GM12878 (cell line): ENCODE data around the gene VARS1. TPM values are rescaled to one million over a fixed set of nuclear protein-coding genes. Genes with fewer than 3 reads are reported as not detected.

Experiments used
- ATAC-seq: fragments of 200-7000 bp; cut with Tn5 transposase; 3 replicates; pipeline ENCODE4 v1.9.1; 2020; ENCODE audit warnings: mild to moderate bottlenecking, moderate library complexity
- BruUV-seq: library from RNA; stranded (reverse); fragments of 400-500 nt; replicated peaks from 2 replicates; lab custom pipeline; 2021; lab: Mats Ljungman, UMichigan
- CTCF ChIA-PET: fragments of 300-600 bp; sonication (Branson Sonifier 250); formaldehyde crosslinking; extraction: SDS; loops from one replicate; lab custom pipeline; 2021; ENCODE audit warnings: inconsistent platforms; lab: Yijun Ruan, JAX
- POLR2A ChIA-PET: fragments of 350-600 bp; formaldehyde crosslinking; extraction: SDS; loops from one replicate; lab custom pipeline; 2021; ENCODE audit warnings: inconsistent platforms; lab: Charles Lee
- RAD21 ChIA-PET: fragments of 300-600 bp; sonication (Branson Sonifier 250); formaldehyde crosslinking; loops from one replicate; lab custom pipeline; 2023; ENCODE audit warnings: antibody characterized with exemption; ENCODE audit not compliant: unreplicated experiment; lab: Charles Lee
- SMC1A ChIA-PET: fragments of 300-600 bp; sonication (Branson Sonifier 250); formaldehyde crosslinking; loops from one replicate; lab custom pipeline; 2023; ENCODE audit not compliant: unreplicated experiment, uncharacterized antibody; lab: Charles Lee
- DNase-seq: peaks from one replicate; pipeline ENCODE4 v3.0.0-alpha.2; 2011; ENCODE audit warnings: low read depth, low spot score
- FAIRE-seq: peaks from 3 replicates; lab custom pipeline; 2011; peaks lifted over from hg19 to GRCh38; lab: Jason Lieb, UNC
- H2AFZ ChIP-seq: 2 replicates; pipeline ENCODE4 v1.6.0; 2011; ENCODE audit warnings: low read depth, low read length, control low read depth; ENCODE audit not compliant: control insufficient read depth
- H3K27ac ChIP-seq: 2 replicates; pipeline ENCODE4 v1.5.1; 2011; ENCODE audit warnings: control low read depth; ENCODE audit not compliant: control insufficient read depth, insufficient read depth
- H3K27me3 ChIP-seq, 2 experiments: replicated peaks in 1 of 2; 2 replicates each; pipeline versions ENCODE4 v1.6.0 to v1.6.1; 2011; ENCODE audit warnings: low read length in 1 of 2; ENCODE audit not compliant: control insufficient read depth in 2 of 2, insufficient read depth in 2 of 2
- H3K36me3 ChIP-seq, 2 experiments: 2 replicates each; pipeline ENCODE4 v1.5.1; 2011; ENCODE audit warnings: low read length in 1 of 2; ENCODE audit not compliant: control insufficient read depth in 2 of 2, insufficient read depth in 2 of 2
- H3K4me1 ChIP-seq: 2 replicates; pipeline ENCODE4 v1.6.1; 2011; ENCODE audit warnings: mild to moderate bottlenecking, low read length, moderate library complexity, mixed read lengths; ENCODE audit not compliant: control insufficient read depth, insufficient read depth
- H3K4me2 ChIP-seq: 2 replicates; pipeline ENCODE4 v1.6.0; 2011; ENCODE audit warnings: control low read depth; ENCODE audit not compliant: control insufficient read depth, insufficient read depth
- H3K4me3 ChIP-seq: fragments of 200-600 bp; sonication (generic); 2 replicates; pipeline ENCODE4 v1.5.1; 2016
- H3K79me2 ChIP-seq: 2 replicates; pipeline ENCODE4 v1.6.0; 2011; ENCODE audit warnings: low read length; ENCODE audit not compliant: control insufficient read depth, insufficient read depth
- H3K9ac ChIP-seq: 2 replicates; pipeline ENCODE4 v1.8.0; 2011; ENCODE audit warnings: low read length, control low read depth, mixed read lengths; ENCODE audit not compliant: control insufficient read depth, insufficient read depth
- H3K9me3 ChIP-seq: replicated peaks from 3 replicates; pipeline ENCODE4 v1.5.1; 2011; ENCODE audit warnings: mild to moderate bottlenecking, low read length; ENCODE audit not compliant: control insufficient read depth, insufficient read depth
- H4K20me1 ChIP-seq: 2 replicates; pipeline ENCODE4 v1.6.0; 2011; ENCODE audit not compliant: control insufficient read depth, insufficient read depth
- CTCF ChIP-seq, 3 experiments: IDR thresholded peaks in 2 of 3; conservative IDR thresholded peaks in 1 of 3; 2 replicates each; pipeline ENCODE4 v1.5.1; 2011; ENCODE audit warnings: low read depth in 3 of 3, low read length in 3 of 3, mild to moderate bottlenecking in 3 of 3, control low read depth in 2 of 3, moderate library complexity in 2 of 3, inconsistent platforms in 1 of 3, mixed read lengths in 1 of 3; ENCODE audit not compliant: control insufficient read depth in 2 of 3, insufficient read depth in 1 of 3; ENCODE audit errors: extremely low read depth in 1 of 3
- EED ChIP-seq: sonication (generic); IDR thresholded peaks from 2 replicates; pipeline ENCODE4 v1.6.1; 2016; ENCODE audit warnings: antibody characterized with exemption, low read depth
- EGR1 ChIP-seq, 2 experiments: IDR thresholded peaks; 1 replicate in 1 of 2; 2 replicates in 1 of 2; pipeline ENCODE4 v1.6.1; 2011 to 2012; ENCODE audit warnings: low read depth in 2 of 2, low read length in 2 of 2, borderline replicate concordance in 1 of 2, mild to moderate bottlenecking in 1 of 2, moderate library complexity in 1 of 2
- LARP7 ChIP-seq: fragments of 450-650 bp; IDR thresholded peaks from 2 replicates; pipeline ENCODE4 v1.6.1; 2017; ENCODE audit warnings: mild to moderate bottlenecking
- MAX ChIP-seq: IDR thresholded peaks from 2 replicates; pipeline ENCODE4 v1.6.1; 2012; ENCODE audit warnings: low read depth, low read length, improper control_type of control experiment
- NR2C1 ChIP-seq: fragments of 450-650 bp; IDR thresholded peaks from 2 replicates; pipeline ENCODE4 v1.6.1; 2017; ENCODE audit warnings: antibody characterized with exemption, mild to moderate bottlenecking, moderate library complexity
- NRF1 ChIP-seq: conservative IDR thresholded peaks from 2 replicates; pipeline ENCODE4 v1.6.1; 2011; ENCODE audit warnings: mild to moderate bottlenecking, low read depth, low read length, improper control_type of control experiment
- POLR2AphosphoS2 ChIP-seq: IDR thresholded peaks from 2 replicates; pipeline ENCODE4 v1.6.1; 2011; ENCODE audit warnings: low read depth, mild to moderate bottlenecking, low read length, improper control_type of control experiment, moderate library complexity
- RB1 ChIP-seq: fragments of 450-650 bp; formaldehyde crosslinking; IDR thresholded peaks from 2 replicates; pipeline ENCODE4 v1.6.1; 2017; ENCODE audit warnings: mild to moderate bottlenecking, borderline replicate concordance
- RBBP5 ChIP-seq: fragments of 200-600 bp; sonication (generic); conservative IDR thresholded peaks from 2 replicates; pipeline ENCODE4 v1.6.1; 2016
- RELB ChIP-seq: fragments of 450-650 bp; IDR thresholded peaks from 2 replicates; pipeline ENCODE4 v1.6.1; 2017; ENCODE audit warnings: low read depth, mild to moderate bottlenecking, moderate library complexity
- YY1 ChIP-seq: IDR thresholded peaks from 2 replicates; pipeline ENCODE4 v1.6.1; 2011; ENCODE audit warnings: low read depth, mild to moderate bottlenecking, low read length
- ZNF207 ChIP-seq: fragments of 450-650 bp; IDR thresholded peaks from 2 replicates; pipeline ENCODE4 v1.6.1; 2014; ENCODE audit warnings: antibody characterized with exemption, mild to moderate bottlenecking, borderline replicate concordance
- ZNF622 ChIP-seq: fragments of 450-650 bp; IDR thresholded peaks from 2 replicates; pipeline ENCODE4 v1.6.1; 2017; ENCODE audit warnings: mild to moderate bottlenecking, inconsistent platforms
- WGBS: methylation state at CpG from one replicate; pipeline ENCODE4 v1.1.6; 2016; ENCODE audit warnings: low lambda C conversion rate; ENCODE audit not compliant: insufficient replicate concordance, insufficient coverage; ENCODE audit errors: missing lambda C conversion rate; 5-methylcytosine and 5-hydroxymethylcytosine counted together
- in situ Hi-C: fragments of 300-500 bp; cut with MboI; formaldehyde crosslinking; loops from 9 replicates; pipeline ENCODE4 v1.14.3; 2018; ENCODE audit warnings: mixed read lengths
- intact Hi-C: fragments of 100-400 bp; cut with micrococcal nuclease; formaldehyde crosslinking; loops from one replicate; pipeline ENCODE4 v1.14.2; 2022; ENCODE audit not compliant: unreplicated experiment
- polyA plus RNA-seq, 11 experiments: library from polyadenylated mRNA; depleted of rRNA in 4 of 11; unstranded in 6 of 11; stranded (reverse) in 5 of 11; fragments of >200 nt; fragmentation: Nextera tagmentation in 4 of 11; fragmentation: Illumina TruSeq in 1 of 11; extraction: Ambion mirVana in 4 of 11; extraction: Trizol in 1 of 11; gene quantifications; 1 replicate in 1 of 11; 2 replicates in 10 of 11; pipeline versions ENCODE4 v1.2.1 to v1.2.3, GENCODE V29; 2011 to 2016; ENCODE audit warnings: inconsistent platforms in 2 of 11, missing spikeins in 2 of 11, low read depth in 1 of 11
- total RNA-seq, 4 experiments: library from RNA; depleted of rRNA in 3 of 4; stranded (reverse); fragments of >200 nt in 3 of 4; fragmentation: Illumina TruSeq in 1 of 4; extraction: Trizol in 1 of 4; gene quantifications; 2 replicates each; pipeline versions ENCODE4 v1.2.1 to v1.2.3, GENCODE V29; 2013 to 2021
- TF ChIP-seq, protein P1 (sequence below): fragments of 450-650 bp; IDR thresholded peaks from 2 replicates; pipeline ENCODE4 v1.6.1; 2017; ENCODE audit warnings: antibody characterized with exemption, mild to moderate bottlenecking, moderate library complexity

VARS1 gene
- total and polyA plus RNA-seq, 10 of the 15 experiments (the other 5 are each of a cell fraction or from before 2014, with no cell fraction given), result 1.2 to 243 (median 80.7) TPM

DNA sequence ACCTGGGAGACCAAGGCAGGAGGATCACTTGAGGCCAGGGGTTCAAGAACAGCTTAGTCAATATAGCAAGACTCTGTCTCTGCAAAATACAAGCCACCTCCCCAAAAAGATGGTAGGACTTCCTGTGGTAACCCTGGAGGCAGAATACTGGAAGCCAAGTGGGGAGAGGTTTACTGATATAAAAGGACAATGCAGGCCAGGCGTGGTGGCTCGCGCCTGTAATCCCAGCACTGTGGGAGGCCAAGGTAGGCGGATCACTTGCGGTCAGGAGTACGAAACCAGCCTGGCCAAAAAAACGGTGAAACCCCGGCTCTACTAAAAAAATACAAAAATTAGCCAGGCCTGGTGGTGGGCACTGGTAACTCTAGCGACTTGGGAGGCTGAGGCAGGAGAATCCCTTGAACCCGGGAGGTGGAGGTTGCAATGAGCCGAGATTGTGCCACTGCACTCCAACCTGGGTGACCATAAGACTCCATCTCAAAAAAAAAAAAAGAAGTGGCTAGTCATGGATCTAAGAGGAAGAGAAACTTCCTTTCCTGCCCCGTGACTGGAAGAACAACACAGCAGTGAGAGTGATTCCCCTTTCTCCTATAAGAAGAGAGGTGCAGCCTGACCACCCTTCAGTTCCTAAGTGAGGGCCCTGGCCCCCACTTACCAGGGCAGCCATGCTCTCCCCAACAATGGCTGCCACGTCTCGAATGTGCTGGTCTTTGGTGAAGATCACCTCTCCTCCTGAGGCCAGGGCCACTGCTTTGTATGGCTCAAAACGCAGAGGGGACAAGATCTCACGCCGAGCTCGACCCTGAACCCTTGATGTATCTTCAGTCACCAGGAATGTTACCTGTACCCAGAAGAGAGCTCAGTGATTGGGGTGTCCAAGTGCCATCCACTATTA lies 26.9 kb downstream of the VARS1 start (continued):
- TF ChIP-seq ZNF207 (no peak), EED (no peak)

DNA sequence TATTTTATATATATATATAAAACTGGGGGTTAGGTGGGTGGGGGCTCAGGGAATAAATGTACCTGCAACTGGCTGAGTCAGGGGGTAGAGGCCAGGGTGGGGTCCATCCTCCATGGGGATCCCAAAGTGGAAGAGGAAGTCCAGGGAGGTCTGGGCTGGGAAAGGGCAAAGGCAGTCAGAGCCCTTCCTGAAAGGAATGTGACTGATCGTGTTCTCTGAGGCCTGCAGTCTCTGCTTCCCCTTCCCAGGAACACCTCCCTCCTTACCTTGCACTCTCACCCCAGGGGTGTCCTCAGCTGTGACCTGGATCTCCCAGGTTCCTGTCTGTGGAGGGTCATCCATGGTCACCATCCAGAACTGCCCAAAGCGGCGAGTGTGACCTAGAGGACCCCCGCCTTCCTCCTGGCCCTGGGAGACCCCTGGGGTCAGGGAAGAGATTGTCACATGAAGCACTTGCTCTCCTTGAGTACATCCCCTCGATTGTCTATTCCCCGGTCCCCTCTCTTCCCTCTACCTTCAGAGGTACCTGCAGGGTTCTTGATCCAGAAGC lies 28.4 kb downstream of the VARS1 start:
- BruUV-seq, result no TSS peak
- H3K9ac ChIP-seq, result no peak overlapping the region
- no peak for TF ChIP-seq ZNF622
- no peak for TF ChIP-seq CTCF (IDR thresholded peaks at IDR 0.05 in 2 of 3, conservative IDR thresholded peaks at IDR 0.05 in 1 of 3; ENCODE audit: control insufficient read depth in 2 of 3, extremely low read depth in 1 of 3, insufficient read depth in 1 of 3, low read depth in 3 of 3, low read length in 3 of 3)
- no peak for TF ChIP-seq POLR2AphosphoS2
- no peak for TF ChIP-seq NR2C1
- TF ChIP-seq MAX, result no peak
- no peak for TF ChIP-seq EGR1 (IDR thresholded peaks at IDR 0.05; ENCODE audit: borderline replicate concordance in 1 of 2, low read depth in 2 of 2, low read length in 2 of 2)
- TF ChIP-seq, protein P1, sequence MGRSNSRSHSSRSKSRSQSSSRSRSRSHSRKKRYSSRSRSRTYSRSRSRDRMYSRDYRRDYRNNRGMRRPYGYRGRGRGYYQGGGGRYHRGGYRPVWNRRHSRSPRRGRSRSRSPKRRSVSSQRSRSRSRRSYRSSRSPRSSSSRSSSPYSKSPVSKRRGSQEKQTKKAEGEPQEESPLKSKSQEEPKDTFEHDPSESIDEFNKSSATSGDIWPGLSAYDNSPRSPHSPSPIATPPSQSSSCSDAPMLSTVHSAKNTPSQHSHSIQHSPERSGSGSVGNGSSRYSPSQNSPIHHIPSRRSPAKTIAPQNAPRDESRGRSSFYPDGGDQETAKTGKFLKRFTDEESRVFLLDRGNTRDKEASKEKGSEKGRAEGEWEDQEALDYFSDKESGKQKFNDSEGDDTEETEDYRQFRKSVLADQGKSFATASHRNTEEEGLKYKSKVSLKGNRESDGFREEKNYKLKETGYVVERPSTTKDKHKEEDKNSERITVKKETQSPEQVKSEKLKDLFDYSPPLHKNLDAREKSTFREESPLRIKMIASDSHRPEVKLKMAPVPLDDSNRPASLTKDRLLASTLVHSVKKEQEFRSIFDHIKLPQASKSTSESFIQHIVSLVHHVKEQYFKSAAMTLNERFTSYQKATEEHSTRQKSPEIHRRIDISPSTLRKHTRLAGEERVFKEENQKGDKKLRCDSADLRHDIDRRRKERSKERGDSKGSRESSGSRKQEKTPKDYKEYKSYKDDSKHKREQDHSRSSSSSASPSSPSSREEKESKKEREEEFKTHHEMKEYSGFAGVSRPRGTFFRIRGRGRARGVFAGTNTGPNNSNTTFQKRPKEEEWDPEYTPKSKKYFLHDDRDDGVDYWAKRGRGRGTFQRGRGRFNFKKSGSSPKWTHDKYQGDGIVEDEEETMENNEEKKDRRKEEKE, result no peak
- no peak for TF ChIP-seq RELB
- TF ChIP-seq NRF1, result no peak
- no peak for TF ChIP-seq YY1
- no peak for TF ChIP-seq RBBP5
- no peak for TF ChIP-seq RB1
- no peak for TF ChIP-seq LARP7

More for the DNA sequence above, 28.4 kb downstream of the VARS1 start:
- H2AFZ ChIP-seq, result no peak overlapping the region
- H3K27me3 ChIP-seq, result no peaks in the 10 kb centered on the region
- ChIA-PET POLR2A (no interaction called here), CTCF (interaction anchor here (9.2 kb wide), 1 partner anchor 33 kb away, joined by 208 read pairs; the partner anchor contains the start of genes CLIC1, DDAH2 and MSH5), SMC1A (interaction anchor here (1.6 kb wide), 1 partner anchor 30 kb away, joined by 3 read pairs; no protein-coding TSS in a partner anchor), RAD21 (no interaction called here)
- DNase-seq (no peak), FAIRE-seq (no peak), ATAC-seq (no peak)
- H3K9me3 ChIP-seq, result no peaks in the 10 kb centered on the region
- H3K27ac ChIP-seq, result no peak overlapping the region
- H3K4me3 ChIP-seq, result no peak overlapping the region
- no peaks in the 10 kb centered on the region for H3K36me3 ChIP-seq
- H3K4me1 ChIP-seq, result no peaks in the 10 kb centered on the region
- no peaks in the 10 kb centered on the region for H3K79me2 ChIP-seq
- in situ Hi-C loops (no loop called here), intact Hi-C loops (no loop called here)
- WGBS, result 78% methylated on average over 6 of the region's 6 CpGs
- H3K4me2 ChIP-seq, result no peak overlapping the region
- no peaks in the 10 kb centered on the region for H4K20me1 ChIP-seq
